HG03558 (cell line): ENCODE measurements around the gene GMEB2.

Source experiments
- ATAC-seq: cut with Tn5 transposase; IDR thresholded peaks from one replicate; pipeline ENCODE4 v1.9.1; 2021; ENCODE audit warnings: moderate number of reproducible peaks; ENCODE audit not compliant: unreplicated experiment; ENCODE audit errors: extremely low read depth

Gene GMEB2

DNA sequence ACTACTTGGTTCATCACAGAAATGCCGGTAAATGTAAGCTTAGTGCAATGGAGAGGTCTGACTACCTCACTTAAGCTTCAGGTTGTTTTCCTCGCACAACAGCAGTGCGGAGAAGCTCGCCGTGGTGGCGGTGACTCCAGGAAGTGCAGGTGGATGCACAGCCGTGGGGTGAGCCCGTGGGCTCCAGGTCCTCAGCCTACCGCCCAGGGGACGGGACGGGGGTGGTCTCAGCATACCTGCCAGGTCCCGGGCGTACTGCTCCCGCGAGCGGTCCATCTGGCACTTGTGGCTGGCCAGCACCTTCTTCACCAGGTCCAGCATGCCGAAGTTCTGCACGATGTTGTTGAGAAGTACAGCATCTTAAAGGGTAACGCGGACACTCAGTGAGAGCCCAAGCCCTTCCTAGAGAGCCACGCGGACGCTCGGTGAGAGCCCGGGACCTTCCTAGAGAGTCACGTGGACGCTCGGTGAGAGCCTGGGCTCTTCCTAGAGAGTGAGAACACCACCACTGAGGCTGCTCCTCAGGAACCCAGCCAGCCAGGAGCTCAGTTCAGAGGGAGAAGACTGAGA, 35.0 kb downstream of the GMEB2 start:
- no peak for ATAC-seq

- no peak for ATAC-seq
Measured at GRCh38 chr20:63591147-63591533, 35.8 kb downstream of the GMEB2 start.

DNA sequence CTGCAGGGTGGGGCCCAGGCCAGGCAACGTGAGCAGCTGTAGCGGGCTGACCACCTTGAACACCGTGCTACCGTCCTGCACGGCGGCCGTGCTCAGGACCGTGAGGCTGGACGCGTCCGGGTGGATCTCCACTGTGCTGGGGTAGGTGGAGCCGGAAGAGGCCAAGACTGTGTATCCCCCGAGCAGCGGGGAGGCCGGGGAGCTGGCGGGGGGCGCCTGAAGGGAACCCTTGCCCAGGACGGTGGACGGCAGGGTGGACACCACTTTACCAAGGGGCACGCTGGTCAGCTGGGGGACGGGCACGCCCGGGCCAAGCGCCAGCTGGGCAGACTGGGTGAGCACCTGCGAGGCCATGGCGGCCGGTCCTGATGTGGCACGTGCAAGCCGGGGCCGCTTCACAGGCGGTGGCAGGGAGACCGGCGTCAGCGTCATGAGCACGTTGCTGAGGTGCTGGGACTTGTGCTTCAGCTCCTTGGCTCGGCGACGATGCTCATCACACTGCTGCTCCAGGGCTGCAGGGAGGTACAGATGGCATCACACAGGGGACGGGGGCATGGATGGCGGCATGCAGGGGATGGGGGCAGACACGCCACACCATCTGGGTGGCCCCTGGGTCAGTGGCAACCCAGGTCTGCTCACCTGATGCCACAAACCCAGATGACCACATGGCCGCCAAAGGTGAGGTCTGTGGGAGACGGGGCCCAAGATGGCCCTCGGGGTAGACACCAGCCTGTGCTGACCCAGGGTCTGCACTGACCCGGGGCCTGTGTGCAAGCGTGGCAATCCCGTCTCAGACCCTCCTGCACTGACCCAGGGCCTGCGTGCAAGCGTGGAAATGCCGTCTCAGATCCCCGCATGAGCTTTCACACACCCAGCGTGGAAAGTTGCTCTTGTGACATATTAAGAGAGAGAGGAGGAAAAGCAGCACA, 36.4 kb downstream of the GMEB2 start:
- ATAC-seq, result no peak

DNA sequence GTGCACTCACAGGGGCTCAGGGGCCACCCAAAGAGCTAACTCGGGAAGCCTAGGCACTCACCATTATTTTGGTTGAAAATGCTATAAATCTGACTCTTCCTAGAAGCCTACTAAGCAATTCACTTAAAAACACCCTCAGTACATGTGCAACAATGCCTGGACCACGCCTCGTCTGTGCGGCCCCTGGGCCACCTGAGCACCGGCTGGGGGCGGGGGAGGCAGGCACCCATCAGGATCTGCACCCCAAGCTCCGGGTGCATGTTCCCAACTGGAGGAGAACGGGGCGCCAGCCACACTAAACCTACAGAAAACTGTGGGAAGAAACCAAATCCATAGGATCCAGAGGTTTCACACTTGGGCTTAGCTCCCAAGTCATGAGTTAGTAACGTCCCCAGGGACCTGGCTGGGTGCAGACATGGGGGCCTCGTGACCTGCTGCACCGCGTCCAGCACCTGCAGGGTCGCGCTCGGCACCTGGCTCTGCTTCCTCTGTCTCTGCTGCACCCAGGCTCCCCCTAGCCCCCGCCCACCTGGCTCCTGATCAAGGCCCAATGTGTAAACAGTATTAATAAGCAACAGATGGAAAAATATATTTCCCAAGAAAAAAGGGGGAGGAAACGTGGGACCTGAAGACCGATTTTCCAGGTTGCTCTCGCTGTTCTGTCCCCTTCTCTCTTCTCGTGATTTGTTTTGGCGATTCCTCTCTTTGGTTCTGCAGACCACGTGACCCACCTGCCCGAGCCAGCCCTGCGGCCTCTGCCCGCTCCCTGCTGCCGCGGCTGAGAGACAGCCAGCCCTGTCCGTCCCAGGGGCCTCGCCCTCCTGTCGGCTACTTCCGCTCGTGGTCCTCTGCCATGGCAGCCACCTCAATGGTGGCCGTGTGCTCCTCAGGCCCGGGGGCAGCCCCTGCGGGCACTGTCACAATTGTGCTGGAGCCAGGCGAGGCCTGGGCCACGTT, 37.4 kb downstream of the GMEB2 start:
- no peak for ATAC-seq

DNA sequence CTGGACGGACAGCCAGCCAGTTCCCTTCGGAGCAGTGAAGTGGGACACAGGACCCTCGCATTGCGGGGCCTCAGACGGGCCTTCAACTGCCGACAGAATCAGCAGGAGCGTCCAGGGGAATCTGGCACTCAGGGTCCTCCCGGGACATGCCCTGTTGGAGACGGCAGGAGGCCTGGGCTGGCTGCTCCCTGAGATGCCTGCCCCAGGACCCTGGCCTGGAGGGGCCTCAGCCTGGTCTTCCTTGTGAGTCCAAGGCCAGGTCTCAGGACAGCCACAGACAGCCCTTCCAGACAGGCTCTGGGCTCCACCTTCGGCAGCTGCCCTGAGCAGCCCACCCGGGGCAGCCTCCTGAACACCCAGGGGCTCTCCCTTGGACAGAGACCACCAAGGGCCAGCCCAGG, 38.3 kb downstream of the GMEB2 start:
- ATAC-seq, result no peak

DNA sequence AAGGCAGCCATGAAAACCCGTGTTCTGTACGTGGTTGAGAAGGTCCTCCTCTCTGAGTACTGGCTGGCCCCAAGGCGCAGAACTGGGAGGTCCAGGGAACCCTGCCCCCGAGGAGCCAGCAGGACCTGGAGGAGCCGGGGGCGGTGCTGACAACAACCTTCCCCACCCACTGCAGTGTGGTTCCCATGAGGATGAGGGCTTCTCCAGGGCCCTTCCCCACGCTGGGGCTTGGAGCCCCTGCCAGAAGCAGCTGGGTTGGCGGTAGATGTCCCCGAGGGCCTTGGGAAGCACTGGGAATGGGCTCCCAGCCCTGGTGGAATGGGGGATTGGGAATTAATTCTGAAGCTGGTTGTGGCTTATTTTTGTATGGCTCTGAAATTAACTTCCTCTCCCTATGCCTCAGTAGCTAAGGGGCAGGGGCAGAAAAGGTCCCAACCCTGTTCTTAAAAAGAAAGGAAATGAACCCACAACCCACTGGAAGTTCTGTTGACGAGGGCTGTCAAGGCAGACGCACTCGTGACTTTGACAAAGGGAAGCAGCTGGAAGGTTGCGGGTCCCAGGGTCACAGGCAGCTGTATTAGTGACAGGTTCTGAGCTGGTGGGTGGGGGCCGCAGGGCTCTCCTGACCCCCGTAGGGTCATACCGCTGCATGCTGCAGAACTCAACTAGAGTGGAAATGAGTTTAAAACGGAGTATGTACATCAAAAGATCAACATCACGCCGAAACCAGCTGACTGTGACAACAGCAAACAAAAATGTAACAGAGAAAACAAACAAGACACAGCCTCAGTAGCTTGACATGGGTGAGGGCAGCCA, 38.9 kb downstream of the GMEB2 start:
- ATAC-seq, result no peak

- ATAC-seq, result no peak
Measured at GRCh38 chr20:63587256-63587655, 39.6 kb downstream of the GMEB2 start.

DNA sequence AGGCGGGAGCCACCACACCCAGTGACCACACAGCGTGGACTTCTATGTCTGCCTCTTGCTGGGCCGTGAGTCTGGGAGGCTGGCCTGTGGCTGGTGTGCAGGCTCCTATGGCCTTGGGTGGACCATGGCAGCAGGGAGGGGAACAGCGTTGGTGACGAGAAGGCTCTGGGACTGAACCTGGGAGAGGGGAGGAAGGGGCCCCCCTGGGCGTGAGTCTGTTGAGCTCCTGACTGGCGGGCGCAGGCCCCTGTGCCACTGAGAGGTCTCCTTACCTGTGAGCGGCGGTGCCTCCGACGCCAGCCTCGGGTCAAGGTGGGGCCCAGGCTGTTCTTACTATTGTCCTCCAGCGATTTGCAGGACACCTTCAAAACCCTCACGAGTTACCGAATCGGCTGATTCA, 40.1 kb downstream of the GMEB2 start:
- no peak for ATAC-seq

- ATAC-seq, result no peak
Measured at GRCh38 chr20:63585616-63586565, 41.0 kb downstream of the GMEB2 start.

DNA sequence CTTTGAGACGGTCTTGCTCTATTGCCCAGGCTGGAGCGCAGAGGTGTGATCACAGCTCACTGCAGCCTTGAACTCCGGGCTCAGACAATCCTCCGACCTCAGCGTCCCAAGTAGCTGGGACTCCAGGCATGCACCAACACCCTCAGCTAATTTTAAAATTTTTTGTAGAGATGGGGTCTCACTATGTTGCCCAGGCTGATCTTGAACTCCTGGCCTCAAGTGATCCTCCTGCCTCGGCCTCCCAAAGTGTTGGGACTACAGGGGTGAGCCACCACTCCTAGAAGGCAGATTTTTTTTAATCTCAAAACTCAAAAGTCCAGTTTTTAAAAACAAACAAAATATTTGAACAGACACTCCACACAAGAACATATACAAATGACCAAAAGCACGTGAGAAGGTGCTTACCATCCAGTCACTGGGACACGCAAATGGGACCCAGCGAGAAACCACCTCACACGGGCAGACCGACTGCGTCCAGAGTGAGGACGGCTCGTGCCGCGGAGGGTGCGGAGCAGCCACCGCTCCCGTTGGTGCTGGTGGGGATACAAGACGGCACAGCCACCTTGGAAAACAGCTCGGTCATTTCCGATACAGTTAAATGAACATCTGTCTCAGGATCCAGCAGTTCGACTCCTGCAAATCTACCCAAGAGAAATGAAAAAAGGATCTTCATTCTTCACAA, 44.4 kb downstream of the GMEB2 start:
- ATAC-seq, result no peak

GRCh38 chr20:63580796-63581461, 46.0 kb downstream of the GMEB2 start:
- ATAC-seq, result no peak

DNA sequence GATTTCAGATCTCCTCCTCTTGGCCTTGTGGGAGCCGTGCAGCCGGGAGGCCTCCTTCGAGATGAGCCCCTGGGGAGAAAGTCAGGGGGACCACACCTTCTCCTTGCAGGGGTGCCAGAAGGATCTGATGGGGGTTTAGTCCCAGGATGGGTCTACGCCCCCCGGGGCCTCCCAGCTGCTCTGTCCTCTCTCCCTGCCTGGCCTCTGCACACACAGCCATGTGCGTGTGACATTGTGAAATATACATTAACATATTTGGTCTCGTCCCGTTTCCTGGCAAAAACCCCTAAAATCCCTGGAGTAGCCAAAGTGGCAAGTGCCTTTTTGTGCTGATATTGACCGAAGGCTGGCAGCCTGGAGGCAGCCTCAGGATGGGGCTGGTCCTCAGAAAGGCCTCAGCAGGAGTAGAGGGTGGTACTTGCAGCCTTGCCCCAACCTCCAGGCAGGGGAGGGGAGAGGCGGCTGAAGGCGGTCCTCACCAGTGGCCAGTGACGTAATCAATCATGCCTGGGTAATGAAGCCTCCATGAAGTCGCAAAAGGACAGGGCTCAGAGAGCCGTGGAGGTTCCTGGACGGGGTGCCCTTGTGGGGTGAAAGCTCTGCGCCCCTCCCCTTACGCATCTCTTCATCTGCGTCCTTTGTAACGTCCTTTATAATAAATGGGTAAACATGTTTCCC, 47.7 kb downstream of the GMEB2 start:
- no peak for ATAC-seq

GRCh38 chr20:63578224-63579016, 48.5 kb downstream of the GMEB2 start:
- no peak for ATAC-seq

DNA sequence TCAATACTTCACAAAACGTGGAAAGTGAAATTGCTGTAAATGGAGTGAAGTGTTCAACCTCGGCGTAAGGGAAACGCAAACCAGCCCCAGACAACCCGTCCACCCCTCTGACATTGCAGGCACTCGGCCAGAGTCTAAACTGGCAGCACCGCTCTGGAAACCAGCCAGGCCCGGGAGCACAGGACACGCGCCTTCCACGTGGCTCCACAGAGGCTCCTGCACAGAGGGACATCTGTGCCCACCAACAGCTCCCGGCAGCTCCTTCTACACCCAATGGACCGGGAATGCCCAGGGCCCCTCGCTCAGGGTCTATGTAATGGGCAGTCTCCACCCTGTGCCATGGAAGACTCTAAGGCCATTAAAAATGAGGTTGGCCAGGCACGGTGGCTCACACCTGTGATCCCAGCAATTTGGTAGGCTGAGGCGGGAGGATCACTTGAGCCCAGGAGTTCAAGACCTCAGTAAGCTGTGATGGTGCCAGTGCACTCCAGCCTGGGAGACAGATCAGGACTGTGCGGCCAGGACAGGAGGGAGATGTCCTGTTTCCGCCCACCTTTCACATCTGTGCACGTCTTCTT, 49.5 kb downstream of the GMEB2 start:
- no peak for ATAC-seq

- ATAC-seq, result no peak
Measured at GRCh38 chr20:63576311-63576710, 50.6 kb downstream of the GMEB2 start.
